Activated CD8-positive, alpha-beta memory T cell treated with anti-CD3 and anti-CD28 coated beads for 1 hour (primary cell): ENCODE measurements around the gene UBE2E2.

Experiments
- DNase-seq, 2 donors: peaks; one replicate each; pipeline ENCODE4 v3.0.0-alpha.2; 2020; ENCODE audit warnings: low read depth in 1 of 2; ENCODE audit errors: extremely low read depth in 1 of 2

Gene UBE2E2

DNA sequence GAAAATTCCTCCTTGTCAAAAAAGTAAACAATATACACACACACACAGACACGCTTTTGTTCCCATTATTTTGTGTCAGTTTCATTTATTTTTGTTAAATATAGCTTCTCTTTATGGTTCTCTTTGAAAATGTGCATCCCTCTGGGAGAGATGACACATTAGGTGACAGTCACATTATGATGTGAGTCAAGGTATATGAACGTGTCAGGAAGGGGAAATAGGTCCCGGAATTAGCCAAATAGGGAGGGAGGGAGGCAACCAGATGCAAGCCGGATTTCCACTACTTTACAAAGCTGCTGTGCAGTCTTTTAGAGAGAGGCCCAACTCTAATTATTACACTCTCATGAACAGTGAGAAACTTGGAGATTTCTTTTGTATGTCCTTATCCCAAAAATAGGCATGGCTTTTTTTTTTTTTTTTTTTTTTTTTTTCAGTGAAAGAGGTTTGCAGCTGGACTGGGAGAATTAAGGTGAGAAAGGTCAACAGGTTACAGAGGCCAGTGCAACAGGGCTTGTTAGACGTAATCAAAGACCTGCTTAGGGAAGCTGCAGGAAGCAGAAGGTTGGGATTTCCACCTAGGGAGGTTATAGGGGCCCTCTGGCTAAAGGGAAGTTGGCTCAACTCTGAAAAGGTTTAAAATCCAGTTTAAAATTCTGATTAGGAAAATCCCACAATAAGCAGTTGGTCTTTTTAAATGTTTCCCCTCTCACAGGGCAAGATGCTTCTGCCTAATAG lies 362.1 kb downstream of the UBE2E2 start:
- no peak for DNase-seq

GRCh38 chr3:23566499-23566898 lies 363.4 kb downstream of the UBE2E2 start:
- no peak for DNase-seq

DNA sequence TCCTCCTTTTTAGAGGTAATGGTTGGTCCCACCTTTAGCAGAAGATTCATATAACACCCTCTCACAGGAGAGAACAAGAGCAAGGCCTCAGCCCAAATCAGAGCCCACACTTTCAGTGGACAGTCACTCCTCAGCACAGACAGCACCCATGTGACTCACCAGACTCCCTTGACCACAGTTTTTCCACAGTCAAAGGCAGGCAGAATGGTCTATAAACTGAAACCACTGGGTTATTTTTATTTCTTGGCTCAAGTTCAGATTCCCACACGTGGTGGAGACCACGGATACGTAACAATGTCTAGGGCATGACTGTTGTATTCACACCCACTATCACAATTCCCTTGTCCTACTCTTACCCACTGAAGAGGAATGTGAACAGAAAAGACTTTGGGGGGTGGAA lies 364.8 kb downstream of the UBE2E2 start:
- DNase-seq = no peak

DNA sequence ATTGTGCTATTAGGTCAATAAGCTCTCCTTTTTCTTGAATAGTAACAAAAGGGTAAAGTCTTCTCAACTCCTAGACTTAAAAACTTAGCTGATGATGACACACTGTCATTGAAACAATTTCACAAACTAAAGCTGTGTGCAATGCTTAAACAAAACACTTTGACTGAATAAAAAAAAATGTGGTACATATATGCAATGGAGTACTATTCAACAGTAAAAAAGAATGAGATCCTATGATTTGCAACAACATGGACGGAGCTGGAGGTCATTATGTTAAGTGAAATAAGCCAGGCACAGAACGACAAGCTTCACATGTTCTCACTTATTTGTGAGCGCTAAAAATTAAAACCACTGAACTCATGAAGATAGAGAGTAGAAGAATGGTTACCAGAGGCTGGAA lies 370.7 kb downstream of the UBE2E2 start:
- DNase-seq = no peak

- DNase-seq = no peak
These were observed 371.7 kb downstream of the UBE2E2 start for GRCh38 chr3:23574822-23575315.

- no peak for DNase-seq
These were observed 372.6 kb downstream of the UBE2E2 start for GRCh38 chr3:23575697-23576096.

DNA sequence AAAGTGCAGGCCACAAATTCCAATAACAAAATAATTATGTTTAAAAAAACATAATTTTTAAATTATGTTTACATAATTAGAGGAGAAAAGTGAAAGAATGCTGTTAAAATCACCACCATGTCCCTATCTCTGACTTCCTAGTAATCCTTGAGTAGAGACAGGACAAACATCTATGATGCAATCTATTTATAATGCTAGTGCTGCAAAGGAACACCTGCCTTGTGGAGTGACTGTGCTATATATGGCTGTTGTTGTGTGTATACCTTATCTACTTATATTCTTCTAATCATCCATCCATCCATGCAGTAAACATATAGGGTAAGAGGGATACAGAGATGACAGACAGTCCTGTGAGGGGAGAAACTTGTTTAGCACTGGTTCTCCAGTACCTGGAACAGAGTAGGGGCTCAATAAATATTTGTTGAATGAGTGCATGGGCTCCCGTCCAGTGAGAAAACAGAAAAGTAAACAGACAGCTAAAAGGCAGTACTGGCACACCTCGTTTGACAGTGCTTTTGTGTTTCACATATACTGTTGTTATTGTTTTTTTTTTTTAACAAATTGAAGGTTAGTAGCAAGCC lies 373.3 kb downstream of the UBE2E2 start:
- DNase-seq = no peak

DNA sequence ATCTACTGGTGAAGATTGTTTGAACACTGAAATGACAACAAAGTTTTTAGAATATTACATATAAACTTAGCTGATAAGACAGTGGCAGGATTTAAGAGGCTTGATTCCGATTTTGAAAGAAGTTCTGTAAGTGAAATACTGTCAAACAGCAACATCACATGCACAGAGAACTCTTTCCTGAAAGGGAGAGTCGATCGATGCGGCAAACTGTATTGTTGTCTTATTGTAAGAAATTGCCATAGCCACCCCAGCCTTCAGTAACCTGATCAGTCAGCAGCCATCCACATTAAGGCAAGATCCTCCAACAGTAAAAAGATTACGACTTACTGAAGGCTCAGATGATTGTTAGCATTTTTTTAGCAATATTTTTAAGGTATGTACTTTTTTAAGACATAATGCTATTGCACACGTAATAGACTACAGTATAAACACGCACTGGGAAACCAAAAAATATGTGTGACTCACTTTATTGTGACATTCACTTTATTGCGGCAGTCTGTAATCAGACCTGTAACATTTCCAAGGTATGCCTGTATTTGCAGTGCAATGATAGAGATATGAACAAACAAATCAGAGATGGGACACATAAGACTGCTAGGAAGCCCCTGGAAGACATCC lies 377.1 kb downstream of the UBE2E2 start:
- DNase-seq = no peak

GRCh38 chr3:23583980-23584740 lies 381.0 kb downstream of the UBE2E2 start:
- DNase-seq = no peak

GRCh38 chr3:23587513-23587912 lies 384.4 kb downstream of the UBE2E2 start:
- DNase-seq = no peak

- DNase-seq = no peak
These were observed 385.4 kb downstream of the UBE2E2 start for GRCh38 chr3:23588547-23588946.

GRCh38 chr3:23589602-23590001 lies 386.5 kb downstream of the UBE2E2 start:
- no peak for DNase-seq

DNA sequence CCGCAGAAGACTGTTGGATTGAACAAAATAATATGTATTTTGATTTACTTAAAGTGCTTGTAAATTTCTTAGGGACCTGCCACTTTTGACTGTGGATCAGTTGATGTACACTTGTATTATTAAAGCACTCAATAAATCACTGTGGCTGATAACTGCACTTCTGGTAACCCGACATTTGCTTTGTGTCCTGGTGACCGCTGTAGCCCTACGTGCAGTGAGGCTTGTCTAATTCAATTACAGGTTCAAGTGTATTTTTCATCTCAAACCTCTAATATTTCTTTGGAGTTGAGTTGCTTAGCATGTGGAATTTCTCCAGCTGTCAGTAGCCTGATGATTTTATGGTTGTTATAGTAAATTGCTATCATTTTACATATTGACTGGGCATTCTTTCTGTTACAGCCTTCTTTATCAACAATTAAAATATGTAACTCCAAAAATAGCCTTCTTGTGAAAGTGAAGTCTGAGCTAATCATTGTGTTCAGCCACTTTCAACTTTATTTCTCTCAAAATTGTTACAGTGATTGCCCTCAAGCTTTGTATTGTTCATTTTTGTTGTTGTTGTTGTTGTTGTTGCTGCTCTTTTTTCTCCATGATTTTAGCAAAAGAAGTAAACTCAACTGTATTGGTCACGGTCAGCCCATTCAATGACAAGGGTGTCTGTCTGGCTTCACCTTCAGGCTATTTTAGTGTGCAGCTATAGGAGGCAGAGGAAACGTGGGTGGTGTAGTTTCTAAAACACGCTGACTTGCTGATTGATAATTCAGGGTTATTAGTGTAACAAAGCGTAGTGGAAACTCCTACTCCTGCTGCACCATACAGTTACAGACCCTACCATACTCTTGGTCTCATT lies 387.5 kb downstream of the UBE2E2 start:
- DNase-seq = no peak

GRCh38 chr3:23591374-23591773 lies 388.2 kb downstream of the UBE2E2 start:
- no peak for DNase-seq

GRCh38 chr3:23592961-23593931 lies 390.1 kb downstream of the UBE2E2 start:
- no peak for DNase-seq

DNA sequence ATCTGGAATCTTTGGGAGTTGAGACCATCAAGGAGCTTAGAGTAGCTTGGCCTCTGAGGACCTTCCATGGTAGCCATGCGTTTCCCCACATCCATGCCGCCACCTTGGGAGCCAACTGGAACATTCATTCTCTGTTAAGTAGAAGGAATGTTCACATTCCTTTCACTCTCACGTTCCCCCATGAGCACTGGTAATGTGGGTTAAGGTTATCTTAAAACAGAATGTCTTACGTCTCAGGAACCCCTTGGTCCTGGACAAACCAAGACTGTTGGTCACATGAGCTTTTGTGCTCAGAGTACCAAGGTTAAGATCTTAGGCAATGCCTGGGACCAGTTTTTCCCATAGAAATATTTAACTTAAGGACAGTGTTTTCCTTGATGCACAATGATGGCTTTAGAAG lies 390.9 kb downstream of the UBE2E2 start:
- DNase-seq = no peak

GRCh38 chr3:23594894-23595670 lies 392.0 kb downstream of the UBE2E2 start:
- DNase-seq = no peak

GRCh38 chr3:23595851-23596250 lies 392.7 kb downstream of the UBE2E2 start:
- no peak for DNase-seq
